H1 (cell line): ENCODE data around the gene S100A12. TPM values are rescaled to one million over a fixed set of nuclear protein-coding genes. Genes with fewer than 3 reads are reported as not detected.
"Not testable (repeated sequence)": the region's sequence is repeated elsewhere in the genome, so short reads cannot be mapped to it uniquely, and the experiment has no call there.

Experiments used
- CTCF ChIA-PET: fragments of 300-600 bp; sonication (Branson Sonifier 250); formaldehyde crosslinking; loops from one replicate; lab custom pipeline; 2021; ENCODE audit not compliant: partially characterized antibody; lab: Charles Lee
- POLR2A ChIA-PET: fragments of 300-600 bp; sonication (Branson Sonifier 250); formaldehyde crosslinking; loops from one replicate; lab custom pipeline; 2021; ENCODE audit warnings: inconsistent platforms; ENCODE audit not compliant: partially characterized antibody; lab: Charles Lee
- DNase-seq, 2 experiments: peaks; one replicate each; pipeline versions ENCODE4 v3.0.0 to v3.0.0-alpha.2; 2010 to 2022; ENCODE audit warnings: low spot score in 2 of 2, low read depth in 1 of 2, mixed read lengths in 1 of 2
- FAIRE-seq: peaks from 2 replicates; lab custom pipeline; 2011; peaks lifted over from hg19 to GRCh38; lab: Jason Lieb, UNC
- H2AFZ ChIP-seq: 2 replicates; pipeline ENCODE4 v1.8.1; 2012; ENCODE audit warnings: low read length, inconsistent platforms
- H2AK5ac ChIP-seq: 2 replicates; pipeline ENCODE4 v1.6.1; 2013; ENCODE audit warnings: low read depth, low read length
- H2BK120ac ChIP-seq: replicated peaks from 2 replicates; pipeline ENCODE3; 2013; ENCODE audit warnings: low read depth, low read length, inconsistent platforms
- H2BK12ac ChIP-seq: 2 replicates; pipeline ENCODE4 v1.6.1; 2013; ENCODE audit warnings: low read depth, low read length
- H2BK15ac ChIP-seq: 2 replicates; pipeline ENCODE4 v1.6.1; 2013; ENCODE audit warnings: low read length
- H2BK20ac ChIP-seq: 2 replicates; pipeline ENCODE4 v1.6.1; 2013; ENCODE audit warnings: low read length
- H2BK5ac ChIP-seq: 2 replicates; pipeline ENCODE4 v1.6.1; 2013; ENCODE audit warnings: low read depth, low read length
- H3K14ac ChIP-seq: 2 replicates; pipeline ENCODE4 v1.6.1; 2013; ENCODE audit warnings: inconsistent platforms; ENCODE audit not compliant: insufficient read length
- H3K18ac ChIP-seq: 2 replicates; pipeline ENCODE4 v1.6.1; 2013; ENCODE audit warnings: low read length; ENCODE audit errors: extremely low read depth
- H3K23ac ChIP-seq: 2 replicates; pipeline ENCODE4 v1.6.1; 2013; ENCODE audit warnings: inconsistent platforms; ENCODE audit not compliant: insufficient read length
- H3K23me2 ChIP-seq: 2 replicates; pipeline ENCODE4 v1.6.1; 2013; ENCODE audit warnings: low read depth, low read length
- H3K27ac ChIP-seq: 2 replicates; pipeline ENCODE4 v1.6.1; 2011; ENCODE audit warnings: low read depth, low read length, inconsistent platforms
- H3K27me3 ChIP-seq, 4 experiments: replicated peaks in 1 of 4; 1 replicate in 1 of 4; 2 replicates in 3 of 4; pipeline versions ENCODE4 v1.6.1 to v1.8.1; 2011 to 2013; ENCODE audit warnings: low read length in 3 of 4, mild to moderate bottlenecking in 3 of 4, inconsistent platforms in 2 of 4, mixed read lengths in 2 of 4, moderate library complexity in 1 of 4; ENCODE audit not compliant: control insufficient read depth in 3 of 4, insufficient read depth in 3 of 4; ENCODE audit errors: extremely low read depth in 1 of 4
- H3K36me3 ChIP-seq, 4 experiments: 2 replicates each; pipeline versions ENCODE4 v1.6.1 to v1.8.1; 2011 to 2013; ENCODE audit warnings: mild to moderate bottlenecking in 4 of 4, low read length in 3 of 4, moderate library complexity in 2 of 4, control low read depth in 1 of 4, inconsistent platforms in 1 of 4; ENCODE audit not compliant: insufficient read depth in 4 of 4, control insufficient read depth in 2 of 4
- H3K4ac ChIP-seq: replicated peaks from 2 replicates; pipeline ENCODE3; 2013; ENCODE audit warnings: low read length, low read depth, mixed read lengths, inconsistent platforms; ENCODE audit not compliant: insufficient read length
- H3K4me1 ChIP-seq, 4 experiments: replicated peaks in 1 of 4; 1 replicate in 1 of 4; 2 replicates in 3 of 4; pipeline versions ENCODE4 v1.6.1 to v1.8.1; 2011 to 2013; ENCODE audit warnings: low read length in 3 of 4, inconsistent platforms in 2 of 4, mixed read lengths in 1 of 4; ENCODE audit not compliant: insufficient read depth in 4 of 4, control insufficient read depth in 3 of 4
- H3K4me2 ChIP-seq, 2 experiments: 2 replicates each; pipeline versions ENCODE4 v1.6.1 to v1.8.1; 2011 to 2013; ENCODE audit warnings: low read depth in 2 of 2, low read length in 2 of 2, control low read depth in 1 of 2, inconsistent platforms in 1 of 2, mild to moderate bottlenecking in 1 of 2; ENCODE audit not compliant: insufficient read depth in 1 of 2
- H3K4me3 ChIP-seq, 4 experiments: fragments of 200-600, 300-600 bp in 1 of 4; sonication (generic), shearing (Covaris generic), sonication (Bioruptor Twin) in 1 of 4; 2 replicates each; pipeline versions ENCODE4 v1.5.1 to v1.8.1; 2011 to 2016; ENCODE audit warnings: low read length in 4 of 4, low read depth in 3 of 4, control low read depth in 2 of 4, inconsistent platforms in 2 of 4, mild to moderate bottlenecking in 2 of 4, mixed read lengths in 1 of 4, moderate library complexity in 1 of 4; ENCODE audit not compliant: insufficient read depth in 2 of 4; ENCODE audit errors: extremely low read depth in 1 of 4
- H3K56ac ChIP-seq: replicated peaks from 2 replicates; pipeline ENCODE3; 2013; ENCODE audit warnings: low read depth, mild to moderate bottlenecking, mixed read lengths, low read length, inconsistent platforms; ENCODE audit not compliant: insufficient read length
- H3K79me1 ChIP-seq: 2 replicates; pipeline ENCODE4 v1.6.1; 2013; ENCODE audit warnings: low read depth, low read length, control low read depth
- H3K79me2 ChIP-seq, 2 experiments: 2 replicates each; pipeline versions ENCODE4 v1.6.1 to v1.8.1; 2012 to 2013; ENCODE audit warnings: low read length in 2 of 2, mild to moderate bottlenecking in 2 of 2, inconsistent platforms in 1 of 2; ENCODE audit not compliant: insufficient read depth in 2 of 2, control insufficient read depth in 1 of 2
- H3K9ac ChIP-seq, 4 experiments: replicated peaks in 1 of 4; 1 replicate in 1 of 4; 2 replicates in 3 of 4; pipeline versions ENCODE4 v1.6.1 to v1.8.1; 2011 to 2013; ENCODE audit warnings: low read depth in 3 of 4, low read length in 3 of 4, control low read depth in 2 of 4, mild to moderate bottlenecking in 2 of 4, moderate library complexity in 2 of 4, inconsistent platforms in 1 of 4; ENCODE audit errors: extremely low read depth in 1 of 4
- H3K9me3 ChIP-seq, 2 experiments: 2 replicates each; pipeline versions ENCODE4 v1.6.1 to v1.8.1; 2012 to 2013; ENCODE audit warnings: mild to moderate bottlenecking in 2 of 2, moderate library complexity in 2 of 2, control low read depth in 1 of 2, inconsistent platforms in 1 of 2, low read depth in 1 of 2, low read length in 1 of 2, mixed read lengths in 1 of 2; ENCODE audit not compliant: insufficient read depth in 2 of 2
- H4K20me1 ChIP-seq, 2 experiments: replicated peaks in 1 of 2; 2 replicates each; pipeline versions ENCODE3 to v1.8.1; 2011 to 2013; ENCODE audit warnings: inconsistent platforms in 2 of 2, low read length in 2 of 2, mild to moderate bottlenecking in 1 of 2; ENCODE audit not compliant: insufficient read depth in 2 of 2, control insufficient read depth in 1 of 2
- H4K5ac ChIP-seq: 2 replicates; pipeline ENCODE4 v1.6.1; 2013; ENCODE audit warnings: low read length, low read depth, mixed read lengths, inconsistent platforms; ENCODE audit not compliant: insufficient read length
- H4K8ac ChIP-seq: 2 replicates; pipeline ENCODE4 v1.8.0; 2013; ENCODE audit warnings: mild to moderate bottlenecking, moderate library complexity, low read length, inconsistent platforms; ENCODE audit not compliant: insufficient read depth; ENCODE audit errors: extremely low read depth
- H4K91ac ChIP-seq: replicated peaks from 2 replicates; pipeline ENCODE3; 2013; ENCODE audit warnings: low read length, mixed read lengths, inconsistent platforms; ENCODE audit not compliant: insufficient read length
- HDAC2 ChIP-seq, 2 experiments: fragments of 300-600 bp in 1 of 2; sonication (generic) in 1 of 2; IDR thresholded peaks; 2 replicates each; pipeline ENCODE4 v1.6.1; 2011 to 2012; ENCODE audit warnings: low read depth in 2 of 2, low read length in 2 of 2, mild to moderate bottlenecking in 2 of 2, moderate library complexity in 2 of 2, borderline replicate concordance in 1 of 2, inconsistent platforms in 1 of 2
- WGBS, 2 experiments: shearing (Covaris generic) in 1 of 2; methylation state at CpG; one replicate each; pipeline versions ENCODE4 v1.1.6 to v1.1.7; 2013 to 2015; ENCODE audit warnings: low lambda C conversion rate in 2 of 2, mixed read lengths in 2 of 2, inconsistent platforms in 1 of 2, low coverage in 1 of 2, missing lambda C conversion rate in 1 of 2; ENCODE audit not compliant: insufficient replicate concordance in 2 of 2, insufficient coverage in 1 of 2, insufficient read length in 1 of 2; ENCODE audit errors: extremely low coverage in 1 of 2, missing lambda C conversion rate in 1 of 2; 5-methylcytosine and 5-hydroxymethylcytosine counted together
- polyA plus RNA-seq, 7 experiments: library from polyadenylated mRNA; depleted of rRNA in 3 of 7; stranded (reverse) in 5 of 7; unstranded in 2 of 7; fragments of >200 nt in 5 of 7; fragments of 200-250 nt in 2 of 7; gene quantifications; 1 replicate in 5 of 7; 2 replicates in 1 of 7; 4 replicates in 1 of 7; pipeline versions ENCODE4 v1.2.1 to v1.2.3, GENCODE V29; 2011 to 2013; ENCODE audit warnings: missing spikeins in 2 of 7, mixed read lengths in 2 of 7
- total RNA-seq: library from RNA; stranded (reverse); fragmentation: NEBNext Ultra II Directional; extraction: Animal tissue kit (Norgen Biotek cat#: 25700); gene quantifications from 2 replicates; pipeline ENCODE4 v1.2.1, GENCODE V29; 2021

The S100A12 gene
- total and polyA plus RNA-seq, 2 of the 8 experiments (the other 6 are each of a cell fraction or from before 2014, with no cell fraction given): not detected

DNA sequence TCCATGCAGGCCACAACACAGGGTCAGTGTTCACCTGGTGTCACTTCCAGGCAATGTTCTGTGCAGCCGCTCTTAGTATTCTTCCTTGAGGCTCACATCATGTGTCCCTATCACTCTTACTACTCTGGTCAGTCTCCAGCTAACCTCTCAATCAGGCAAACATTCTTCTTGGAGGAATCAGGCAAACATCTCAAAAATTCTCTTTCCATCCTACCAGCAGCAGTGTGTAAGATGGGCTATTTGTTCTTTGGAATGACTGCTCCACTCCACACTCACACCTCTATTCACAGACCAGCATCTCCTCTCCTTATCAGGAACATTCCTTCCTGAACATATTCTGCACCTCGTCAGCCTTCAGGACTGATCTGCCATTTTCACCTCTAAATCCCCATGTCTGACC lies 44.9 kb upstream of the S100A12 start (continued):
- TF ChIP-seq HDAC2 (IDR thresholded peaks at IDR 0.05; ENCODE audit: borderline replicate concordance in 1 of 2, low read depth in 2 of 2, low read length in 2 of 2): no peak

- H2BK5ac ChIP-seq, H3K27ac ChIP-seq, H4K91ac ChIP-seq, H3K4ac ChIP-seq, H2BK12ac ChIP-seq, H2BK120ac ChIP-seq, H3K4me3 ChIP-seq, DNase-seq, H3K27me3 ChIP-seq, H3K79me2 ChIP-seq, H3K9ac ChIP-seq, H3K4me2 ChIP-seq, H2AFZ ChIP-seq, H2BK20ac ChIP-seq, H2BK15ac ChIP-seq, H3K79me1 ChIP-seq, H3K23me2 ChIP-seq, H2AK5ac ChIP-seq, H3K4me1 ChIP-seq, H3K56ac ChIP-seq, H4K8ac ChIP-seq, H3K23ac ChIP-seq, POLR2A ChIA-PET, H3K18ac ChIP-seq, FAIRE-seq, H3K9me3 ChIP-seq, H4K20me1 ChIP-seq, H3K36me3 ChIP-seq, H3K14ac ChIP-seq, H4K5ac ChIP-seq: not testable (repeated sequence)
- CTCF ChIA-PET: interaction anchor here (0.9 kb wide), 1 partner anchor 26 kb away, joined by 4 read pairs; no protein-coding TSS in a partner anchor
- 73% methylated on average over 2 of the region's 2 CpGs; no CpG with 5 or more reads in 1 of the 2 experiments for WGBS, 2 experiments
Observed at GRCh38 chr1:153419436-153419793, 44.0 kb upstream of the S100A12 start.
